GM18520 (cell line): Measurements from ENCODE around the gene TSPY1.
"Not testable (repeated sequence)": the region's sequence is repeated elsewhere in the genome, so short reads cannot be mapped to it uniquely, and the experiment has no call there.

Experiments
- ATAC-seq: cut with Tn5 transposase; IDR thresholded peaks from one replicate; pipeline ENCODE4 v1.9.1; 2021; ENCODE audit not compliant: unreplicated experiment

Gene TSPY1, protein sequence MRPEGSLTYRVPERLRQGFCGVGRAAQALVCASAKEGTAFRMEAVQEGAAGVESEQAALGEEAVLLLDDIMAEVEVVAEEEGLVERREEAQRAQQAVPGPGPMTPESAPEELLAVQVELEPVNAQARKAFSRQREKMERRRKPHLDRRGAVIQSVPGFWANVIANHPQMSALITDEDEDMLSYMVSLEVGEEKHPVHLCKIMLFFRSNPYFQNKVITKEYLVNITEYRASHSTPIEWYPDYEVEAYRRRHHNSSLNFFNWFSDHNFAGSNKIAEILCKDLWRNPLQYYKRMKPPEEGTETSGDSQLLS

DNA sequence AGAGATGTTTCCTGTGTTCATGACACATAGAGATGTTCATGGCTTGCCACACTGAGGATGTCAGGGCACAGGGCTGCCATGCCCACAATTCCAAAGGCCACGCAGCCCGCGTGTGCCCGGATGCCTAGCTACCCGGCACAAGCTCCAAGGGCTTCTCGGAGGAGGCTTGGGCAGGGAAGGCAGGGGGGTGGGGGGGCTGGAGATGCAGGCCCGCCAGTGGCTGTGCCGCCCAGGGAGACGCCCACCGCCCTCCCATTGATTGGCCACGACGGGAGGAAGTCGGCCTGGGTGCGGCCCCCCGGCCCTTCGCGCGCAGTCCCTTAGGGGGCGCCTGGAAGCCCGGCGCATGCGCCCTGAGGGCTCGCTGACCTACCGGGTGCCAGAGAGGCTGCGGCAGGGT lies at the start of gene TSPY1:
TSS of gene TSPY1 (plus strand) at position 301 of the 400 bp plus-strand sequence. CDS start at position 347, 46 bp downstream.
- not testable (repeated sequence) for ATAC-seq

DNA sequence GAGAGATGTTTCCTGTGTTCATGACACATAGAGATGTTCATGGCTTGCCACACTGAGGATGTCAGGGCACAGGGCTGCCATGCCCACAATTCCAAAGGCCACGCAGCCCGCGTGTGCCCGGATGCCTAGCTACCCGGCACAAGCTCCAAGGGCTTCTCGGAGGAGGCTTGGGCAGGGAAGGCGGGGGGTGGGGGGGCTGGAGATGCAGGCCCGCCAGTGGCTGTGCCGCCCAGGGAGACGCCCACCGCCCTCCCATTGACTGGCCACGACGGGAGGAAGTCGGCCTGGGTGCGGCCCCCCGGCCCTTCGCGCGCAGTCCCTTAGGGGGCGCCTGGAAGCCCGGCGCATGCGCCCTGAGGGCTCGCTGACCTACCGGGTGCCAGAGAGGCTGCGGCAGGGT lies 20.2 kb downstream of the TSPY1 start, which contains the start of gene TSPY9:
TSS of gene TSPY9 (plus strand) at position 301 of the 400 bp plus-strand sequence. CDS start at position 347, 46 bp downstream.
- ATAC-seq, result not testable (repeated sequence)

DNA sequence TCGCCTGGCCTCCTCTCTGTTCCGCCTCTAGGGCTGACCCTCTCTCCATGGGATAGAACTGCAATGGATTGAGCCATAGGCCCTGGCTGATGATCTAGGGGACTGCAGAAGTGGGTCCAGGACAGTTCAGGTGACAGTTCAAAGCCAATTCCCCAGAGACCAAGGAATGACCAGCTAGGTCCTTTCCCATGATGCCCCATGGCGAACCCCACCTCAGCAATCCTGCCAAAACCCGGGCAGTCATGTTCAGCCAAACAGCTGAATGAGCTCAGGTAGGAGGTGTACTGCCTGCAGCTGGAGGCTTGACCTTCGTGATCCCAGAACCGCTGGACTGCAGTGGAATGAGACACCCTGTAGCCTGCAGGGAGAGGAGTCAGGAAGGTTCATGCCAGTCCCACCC lies 37.6 kb downstream of the TSPY1 start:
- not testable (repeated sequence) for ATAC-seq

DNA sequence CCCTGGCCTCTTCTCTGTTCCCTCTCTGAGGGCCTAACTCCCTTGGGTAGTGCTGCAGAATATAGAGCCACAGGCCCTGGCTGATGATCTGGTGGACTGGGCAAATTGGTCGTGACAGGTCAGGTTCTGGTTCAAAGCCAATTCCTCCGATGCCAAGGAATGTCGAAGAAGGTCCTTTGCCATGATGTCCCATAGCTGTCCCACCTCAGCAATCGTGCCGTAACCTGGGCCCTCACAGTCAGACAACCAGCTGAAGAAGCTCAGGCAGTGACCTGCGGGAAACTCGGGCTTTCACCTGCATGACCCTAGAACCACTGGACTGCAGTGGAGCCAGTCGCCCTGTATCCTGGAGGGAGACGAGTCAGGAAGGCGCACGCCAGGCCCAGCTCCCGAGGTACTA lies 49.5 kb downstream of the TSPY1 start:
- ATAC-seq, result not testable (repeated sequence)
